IgD-negative memory B cell (primary cell): ENCODE measurements around the gene COL15A1. TPM values are rescaled to one million over a fixed set of nuclear protein-coding genes. Genes with fewer than 3 reads are reported as not detected.
"Not testable (repeated sequence)": the region's sequence is repeated elsewhere in the genome, so short reads cannot be mapped to it uniquely, and the experiment has no call there.

Source experiments
- H3K27ac Mint-ChIP-seq, 3 donors: one replicate each; pipeline ENCODE4 v1.8.0; 2020 to 2022; ENCODE audit warnings: mild to moderate bottlenecking in 3 of 3, mixed read lengths in 3 of 3, moderate library complexity in 1 of 3
- H3K27me3 Mint-ChIP-seq: one replicate; pipeline ENCODE4 v1.8.0; 2021; ENCODE audit warnings: mixed read lengths
- H3K36me3 Mint-ChIP-seq: one replicate; pipeline ENCODE4 v1.8.0; 2020; ENCODE audit warnings: mild to moderate bottlenecking, mixed read lengths
- H3K4me1 Mint-ChIP-seq, 3 donors: one replicate each; pipeline ENCODE4 v1.8.0; 2020 to 2022; ENCODE audit warnings: mixed read lengths in 3 of 3, mild to moderate bottlenecking in 1 of 3
- H3K4me3 Mint-ChIP-seq, 4 donors: one replicate each; pipeline ENCODE4 v1.8.0; 2020 to 2022; ENCODE audit warnings: mild to moderate bottlenecking in 4 of 4, mixed read lengths in 4 of 4, moderate library complexity in 3 of 4
- H3K9me3 Mint-ChIP-seq, 3 donors: one replicate each; pipeline ENCODE4 v1.8.0; 2020 to 2021; ENCODE audit warnings: mixed read lengths in 3 of 3, mild to moderate bottlenecking in 1 of 3
- polyA plus RNA-seq: library from polyadenylated mRNA; unstranded; fragments of 300-500 nt; fragmentation: Illumina TruSeq; gene quantifications from one replicate; pipeline ENCODE4 v1.2.3, GENCODE V29; 2021

The COL15A1 gene
- 0.08 TPM for polyA plus RNA-seq

DNA sequence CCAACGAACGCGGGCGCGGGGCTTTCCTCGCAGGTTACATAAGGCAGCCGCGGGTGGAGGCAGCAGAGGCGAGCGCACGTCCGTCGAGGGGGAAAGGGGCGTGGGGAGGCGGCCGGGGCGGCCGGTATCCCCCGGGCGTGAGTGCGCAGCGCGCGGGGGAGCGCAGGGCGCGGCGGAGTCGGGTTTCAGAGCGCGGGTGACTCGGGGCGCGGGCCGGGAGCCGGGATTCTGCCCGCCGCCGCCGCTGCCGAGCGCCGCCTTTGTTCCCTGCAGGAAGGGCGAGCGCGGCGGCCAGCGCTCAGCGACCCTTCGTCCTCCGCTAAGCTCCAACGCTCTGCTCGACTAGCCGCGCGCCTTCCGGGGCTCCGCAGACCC is at the start of gene COL15A1:
Gene COL15A1 (plus strand): TSS at position 226 of the 375 bp plus-strand sequence. CDS start 155 bp downstream, outside the sequence.
- peak within 1 kb of the TSS in 3 of 4 donors; percentile 38 to 86 (median 44) for H3K4me3 Mint-ChIP-seq
- peaks cover 0 to 4% (median 3%) of the 10 kb centered on the region in 3 donors for H3K4me1 Mint-ChIP-seq
- no peak within 1 kb of the TSS for H3K27ac Mint-ChIP-seq
- H3K9me3 Mint-ChIP-seq = no peaks in the 10 kb centered on the region
- H3K36me3 Mint-ChIP-seq = no peaks in the 10 kb centered on the region
- H3K27me3 Mint-ChIP-seq = peaks cover 60% of the 10 kb centered on the region

DNA sequence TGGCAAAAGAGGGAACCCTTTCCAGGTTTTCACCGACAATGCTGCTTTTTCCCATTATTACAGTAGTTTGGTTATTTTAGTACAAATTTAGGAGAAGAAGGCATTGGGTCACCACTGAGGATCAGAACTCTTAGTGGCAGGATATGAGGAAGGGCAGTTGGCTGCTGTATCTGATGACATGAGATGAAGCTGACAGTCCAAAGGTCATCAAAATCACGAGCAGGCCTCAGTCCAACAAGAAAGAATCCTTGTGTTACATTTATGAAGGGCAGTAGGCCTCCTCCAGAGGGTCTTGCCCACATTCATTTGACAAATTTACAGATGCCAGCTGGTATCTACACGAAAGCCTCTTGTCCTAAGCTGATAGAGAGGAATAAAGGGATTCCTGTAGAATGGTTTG is 49.5 kb upstream of the COL15A1 start:
- Mint-ChIP-seq H3K27me3 (peaks cover 11% of the 10 kb centered on the region), H3K36me3 (peaks cover 2% of the 10 kb centered on the region), H3K4me1 (no peaks in the 10 kb centered on the region)

DNA sequence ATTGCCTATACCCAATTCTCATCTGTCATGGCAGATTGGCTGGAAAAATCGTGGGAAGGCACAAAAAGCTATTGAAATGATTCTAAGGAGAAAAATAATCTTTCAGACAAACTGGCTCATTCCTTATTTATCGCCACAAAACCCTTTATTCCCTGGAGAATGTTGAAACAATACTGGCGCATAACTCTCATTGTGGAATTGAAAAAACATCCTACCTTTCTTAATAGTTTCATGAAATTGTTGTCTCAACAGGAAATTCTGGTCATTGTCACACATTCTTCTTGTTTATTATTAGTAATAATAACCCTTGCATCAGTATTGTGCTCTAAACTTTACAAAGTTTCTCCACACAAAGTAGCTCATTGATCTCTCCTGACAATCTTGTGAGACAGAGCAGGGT is 48.9 kb upstream of the COL15A1 start:
- Mint-ChIP-seq H3K27me3 (peaks cover 9% of the 10 kb centered on the region), H3K27ac (no peak overlapping the region), H3K4me3 (no peak overlapping the region), H3K9me3 (peaks cover 2 to 15% (median 5%) of the 10 kb centered on the region in 3 donors), H3K36me3 (peaks cover 2% of the 10 kb centered on the region), H3K4me1 (no peaks in the 10 kb centered on the region)

More for the DNA sequence above, 49.5 kb upstream of the COL15A1 start:
- no peak overlapping the region for H3K4me3 Mint-ChIP-seq
- H3K27ac Mint-ChIP-seq = no peak overlapping the region
- peaks cover 2 to 15% (median 5%) of the 10 kb centered on the region in 3 donors for H3K9me3 Mint-ChIP-seq

- Mint-ChIP-seq H3K4me1 (no peaks in the 10 kb centered on the region), H3K36me3 (peaks cover 2% of the 10 kb centered on the region), H3K9me3 (peaks cover 2 to 15% (median 5%) of the 10 kb centered on the region in 3 donors), H3K4me3 (no peak overlapping the region), H3K27ac (no peak overlapping the region), H3K27me3 (peaks cover 7% of the 10 kb centered on the region)
Observed at GRCh38 chr9:98896632-98897031, 47.1 kb upstream of the COL15A1 start.

DNA sequence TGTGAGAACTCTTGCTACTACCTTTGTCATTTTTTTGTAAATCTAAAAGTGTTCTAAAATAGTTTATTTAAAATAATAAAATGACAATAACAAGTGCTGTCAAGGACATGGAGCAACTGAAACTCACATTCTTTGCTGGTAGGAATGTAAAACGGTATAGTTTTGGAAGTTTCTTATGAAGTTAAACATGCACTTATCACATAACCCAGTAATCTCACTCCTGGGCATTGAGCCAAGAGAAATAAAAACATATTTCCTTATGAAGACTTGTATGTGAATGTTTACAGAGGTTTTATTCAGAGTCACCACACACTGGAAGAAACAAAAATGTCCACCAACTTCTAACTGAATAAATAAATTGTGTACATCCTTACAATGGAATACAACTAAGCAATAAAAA is 46.0 kb upstream of the COL15A1 start:
- H3K4me1 Mint-ChIP-seq = no peaks in the 10 kb centered on the region
- no peak overlapping the region for H3K27ac Mint-ChIP-seq
- peaks cover 2 to 15% (median 5%) of the 10 kb centered on the region in 3 donors for H3K9me3 Mint-ChIP-seq
- no peak overlapping the region for H3K4me3 Mint-ChIP-seq
- H3K36me3 Mint-ChIP-seq = peaks cover 2% of the 10 kb centered on the region
- H3K27me3 Mint-ChIP-seq = peaks cover 11% of the 10 kb centered on the region

DNA sequence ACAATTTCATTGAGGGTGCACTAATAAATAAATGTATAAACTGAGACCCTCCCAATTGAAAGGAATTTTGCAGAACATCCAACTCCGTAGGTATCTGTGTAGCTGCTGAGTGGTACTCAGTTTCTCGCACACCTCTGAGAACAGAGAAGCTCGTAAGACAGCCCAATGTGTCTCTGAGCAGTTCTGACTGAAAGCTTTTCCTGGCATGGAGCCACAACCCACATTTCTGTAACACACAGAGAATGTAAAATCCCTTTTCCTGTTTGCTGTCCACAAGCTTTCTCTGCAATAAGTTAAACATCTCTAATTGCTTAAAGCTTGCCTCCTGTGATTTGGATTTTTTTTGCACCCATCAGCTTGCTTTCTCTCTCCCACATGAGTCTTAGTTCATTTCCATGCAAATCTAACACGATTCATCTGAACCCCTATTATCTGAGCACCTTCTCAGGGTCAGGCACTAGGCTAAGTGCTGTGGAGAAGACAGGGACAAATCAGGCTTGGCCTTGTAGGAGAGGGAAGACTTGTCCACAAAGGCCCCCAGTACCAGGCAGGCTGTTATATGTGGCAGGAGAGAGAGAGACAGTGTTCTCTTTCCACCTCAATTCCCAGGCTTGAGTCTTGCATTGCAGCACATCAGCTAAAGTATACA is 44.2 kb upstream of the COL15A1 start:
- Mint-ChIP-seq H3K9me3 (peaks cover 2 to 15% (median 5%) of the 10 kb centered on the region in 3 donors), H3K4me1 (no peaks in the 10 kb centered on the region), H3K27ac (no peak overlapping the region), H3K4me3 (no peak overlapping the region), H3K27me3 (peaks cover 14% of the 10 kb centered on the region), H3K36me3 (peaks cover 2% of the 10 kb centered on the region)

GRCh38 chr9:98900244-98900643 is 43.5 kb upstream of the COL15A1 start:
- H3K9me3 Mint-ChIP-seq = peaks cover 2 to 15% (median 5%) of the 10 kb centered on the region in 3 donors
- H3K27me3 Mint-ChIP-seq = peaks cover 14% of the 10 kb centered on the region
- no peaks in the 10 kb centered on the region for H3K4me1 Mint-ChIP-seq
- peaks cover 2% of the 10 kb centered on the region for H3K36me3 Mint-ChIP-seq
- no peak overlapping the region for H3K27ac Mint-ChIP-seq
- H3K4me3 Mint-ChIP-seq = no peak overlapping the region

DNA sequence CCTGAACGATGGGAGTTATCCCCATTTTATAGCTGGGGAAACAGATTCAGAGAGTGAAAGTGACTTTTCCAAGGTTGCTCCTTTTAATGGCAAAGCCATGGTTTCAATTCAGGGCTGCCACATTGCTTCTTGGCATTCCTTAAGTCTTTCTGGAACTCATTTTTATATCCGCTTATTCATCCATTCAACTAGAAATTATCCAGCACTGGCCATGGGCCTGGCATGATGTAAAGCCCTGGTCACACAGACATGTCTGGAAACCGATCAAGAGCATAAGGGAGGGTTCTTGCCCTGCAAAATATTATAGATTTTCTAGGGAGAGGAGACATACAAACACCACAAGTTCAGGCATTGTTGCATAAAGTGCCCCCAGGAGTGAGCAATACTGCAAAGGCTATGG is 43.0 kb upstream of the COL15A1 start:
- H3K36me3 Mint-ChIP-seq = no peaks in the 10 kb centered on the region
- H3K4me3 Mint-ChIP-seq = no peak overlapping the region
- no peaks in the 10 kb centered on the region for H3K4me1 Mint-ChIP-seq
- peaks cover 12% of the 10 kb centered on the region for H3K27me3 Mint-ChIP-seq
- H3K27ac Mint-ChIP-seq = no peak overlapping the region
- peaks cover 2 to 14% (median 7%) of the 10 kb centered on the region in 3 donors for H3K9me3 Mint-ChIP-seq

GRCh38 chr9:98901843-98902242 is 41.9 kb upstream of the COL15A1 start:
- not testable (repeated sequence) for H3K27ac Mint-ChIP-seq, H3K4me1 Mint-ChIP-seq, H3K36me3 Mint-ChIP-seq, H3K4me3 Mint-ChIP-seq, H3K9me3 Mint-ChIP-seq
- H3K27me3 Mint-ChIP-seq = peaks cover 10% of the 10 kb centered on the region

DNA sequence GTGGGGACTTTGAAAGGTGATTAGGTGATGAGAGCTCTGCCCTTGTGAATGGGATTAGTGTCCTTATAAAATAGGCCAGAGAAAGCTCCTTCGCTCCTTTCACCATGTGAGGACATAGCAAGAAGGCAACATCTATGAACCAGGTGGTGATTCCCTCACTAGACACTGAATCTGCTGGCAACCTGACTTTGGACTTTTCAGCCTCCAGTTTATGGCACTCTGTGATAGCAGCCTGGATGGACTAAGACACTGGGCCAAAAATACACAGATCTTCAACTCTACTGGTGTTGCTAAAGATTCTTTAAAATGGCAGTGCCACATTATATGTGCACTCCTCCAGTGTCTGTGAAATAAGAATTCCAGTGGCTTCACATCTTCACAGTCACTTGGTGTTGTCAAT is 41.2 kb upstream of the COL15A1 start:
- Mint-ChIP-seq H3K27me3 (peaks cover 10% of the 10 kb centered on the region), H3K9me3 (peaks cover 0 to 5% (median 0%) of the 10 kb centered on the region in 3 donors), H3K4me3 (no peak overlapping the region), H3K4me1 (no peaks in the 10 kb centered on the region), H3K36me3 (no peaks in the 10 kb centered on the region), H3K27ac (no peak overlapping the region)

DNA sequence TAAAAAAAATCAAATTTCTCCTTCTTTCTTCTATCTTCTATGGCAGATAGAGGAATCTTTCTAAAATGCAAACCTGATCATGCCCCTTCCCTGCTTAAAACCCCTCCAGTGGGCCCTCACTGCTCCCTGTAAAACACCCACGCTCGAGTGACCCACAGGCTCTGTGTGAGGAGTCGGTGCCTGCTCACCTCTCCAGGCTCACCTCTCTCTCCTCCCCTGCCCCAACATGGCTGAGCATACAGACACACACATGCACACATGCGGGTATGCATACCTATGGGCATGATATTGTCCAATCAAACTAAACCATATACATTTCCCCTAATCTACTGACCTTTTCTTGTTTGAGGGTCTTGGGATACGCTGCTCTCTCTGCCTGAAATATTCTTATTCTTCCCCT is 40.8 kb upstream of the COL15A1 start:
- Mint-ChIP-seq H3K4me3 (no peak overlapping the region), H3K27ac (no peak overlapping the region), H3K27me3 (peaks cover 8% of the 10 kb centered on the region), H3K4me1 (no peaks in the 10 kb centered on the region), H3K36me3 (no peaks in the 10 kb centered on the region), H3K9me3 (peaks cover 0 to 5% (median 0%) of the 10 kb centered on the region in 3 donors)

DNA sequence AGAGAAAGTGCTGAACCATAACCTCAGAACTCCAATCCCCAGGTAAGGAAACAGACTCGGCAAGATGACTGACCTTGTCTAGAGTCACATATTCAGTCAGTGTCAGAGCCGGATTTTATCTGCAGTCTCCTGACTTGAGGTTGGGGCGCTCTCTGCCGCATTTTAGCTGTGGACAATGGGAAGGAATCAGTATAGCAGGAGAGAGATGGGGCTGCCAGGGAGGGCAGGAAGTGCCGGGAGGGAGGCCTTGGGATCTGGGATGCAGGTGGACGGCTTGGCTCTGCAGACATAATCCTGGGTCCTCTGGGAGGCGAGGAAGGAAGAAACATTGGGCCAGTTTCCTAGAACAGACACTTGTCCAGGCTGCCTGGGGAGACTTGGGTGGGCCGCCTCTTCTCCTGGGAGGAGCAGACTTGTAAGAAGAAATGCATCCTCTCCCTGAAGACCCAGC is 39.7 kb upstream of the COL15A1 start:
- Mint-ChIP-seq H3K9me3 (peaks cover 0 to 2% (median 0%) of the 10 kb centered on the region in 3 donors), H3K4me3 (no peak overlapping the region), H3K4me1 (no peaks in the 10 kb centered on the region), H3K27me3 (peaks cover 7% of the 10 kb centered on the region), H3K27ac (no peak overlapping the region), H3K36me3 (no peaks in the 10 kb centered on the region)

DNA sequence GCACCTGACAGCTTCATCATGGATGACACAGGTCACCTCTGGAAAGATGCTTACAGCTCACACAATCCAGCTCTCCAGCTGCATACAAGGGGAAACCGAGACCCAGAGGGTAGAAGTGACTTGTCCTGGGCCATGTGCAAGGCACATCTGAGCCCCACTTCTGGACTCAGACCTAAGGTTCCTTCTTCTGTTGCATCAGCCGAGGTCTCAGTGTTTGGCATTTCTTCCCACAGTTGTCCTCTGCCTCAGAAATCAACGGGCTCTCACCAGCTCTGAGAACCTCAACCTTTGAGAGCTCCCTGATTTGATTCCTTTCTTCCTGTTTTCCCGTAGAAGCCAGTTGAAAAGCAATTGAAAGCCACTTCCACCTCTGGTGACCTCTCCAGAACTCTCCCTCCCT is 38.7 kb upstream of the COL15A1 start:
- Mint-ChIP-seq H3K27ac (no peak overlapping the region), H3K27me3 (peaks cover 7% of the 10 kb centered on the region), H3K36me3 (no peaks in the 10 kb centered on the region), H3K4me1 (no peaks in the 10 kb centered on the region), H3K4me3 (no peak overlapping the region), H3K9me3 (peaks cover 0 to 2% (median 0%) of the 10 kb centered on the region in 3 donors)

- Mint-ChIP-seq H3K4me3 (no peak overlapping the region), H3K36me3 (no peaks in the 10 kb centered on the region), H3K4me1 (no peaks in the 10 kb centered on the region), H3K27ac (no peak overlapping the region), H3K9me3 (peaks cover 0 to 2% (median 0%) of the 10 kb centered on the region in 3 donors), H3K27me3 (peaks cover 7% of the 10 kb centered on the region)
Observed at GRCh38 chr9:98906273-98907040, 37.2 kb upstream of the COL15A1 start.

GRCh38 chr9:98907055-98907454 is 36.7 kb upstream of the COL15A1 start:
- Mint-ChIP-seq H3K4me3 (no peak overlapping the region), H3K36me3 (no peaks in the 10 kb centered on the region), H3K4me1 (no peaks in the 10 kb centered on the region), H3K9me3 (peaks cover 0 to 2% (median 0%) of the 10 kb centered on the region in 3 donors), H3K27me3 (peaks cover 3% of the 10 kb centered on the region), H3K27ac (no peak overlapping the region)
